NOMO-1 treated with DMSO at 0.1 percent for 48 hours (cell line): ENCODE measurements around the gene BCAS4.

Experiments
- DNase-seq: peaks from one replicate; lab custom pipeline; 2025; ENCODE audit not compliant: unreplicated experiment; lab: John Stamatoyannopoulos, UW

BCAS4 gene

GRCh38 chr20:50903353-50904051 lies 108.6 kb downstream of the BCAS4 start:
- no peak for DNase-seq

GRCh38 chr20:50904067-50904570 lies 109.3 kb downstream of the BCAS4 start:
- DNase-seq = no peak

- DNase-seq = no peak
These were observed 114.6 kb downstream of the BCAS4 start for GRCh38 chr20:50909413-50909812.

GRCh38 chr20:50911030-50911429 lies 116.2 kb downstream of the BCAS4 start:
- no peak for DNase-seq

GRCh38 chr20:50911716-50912115 lies 116.9 kb downstream of the BCAS4 start:
- DNase-seq = no peak

- no peak for DNase-seq
These were observed 119.0 kb downstream of the BCAS4 start for GRCh38 chr20:50913690-50914375.

GRCh38 chr20:50915424-50915823 lies 120.6 kb downstream of the BCAS4 start:
- no peak for DNase-seq

GRCh38 chr20:50916257-50916656 lies 121.4 kb downstream of the BCAS4 start:
- DNase-seq = no peak

GRCh38 chr20:50916934-50917333 lies 122.1 kb downstream of the BCAS4 start:
- no peak for DNase-seq

GRCh38 chr20:50918403-50918802 lies 123.5 kb downstream of the BCAS4 start:
- no peak for DNase-seq

GRCh38 chr20:50919567-50919966 lies 124.7 kb downstream of the BCAS4 start:
- no peak for DNase-seq

- DNase-seq = no peak
These were observed 126.1 kb downstream of the BCAS4 start for GRCh38 chr20:50920997-50921396.

- DNase-seq = no peak
These were observed 127.1 kb downstream of the BCAS4 start for GRCh38 chr20:50921803-50922501.

GRCh38 chr20:50924261-50924920 lies 129.5 kb downstream of the BCAS4 start:
- DNase-seq = no peak

GRCh38 chr20:50926530-50926929 lies 131.7 kb downstream of the BCAS4 start:
- DNase-seq = no peak
